HG02973 (cell line): ENCODE results near the gene STRN4.
A peak's percentile ranks its signal among the peaks of the same experiment; 100 is the strongest.

Experiments used
- ATAC-seq: cut with Tn5 transposase; IDR thresholded peaks from one replicate; pipeline ENCODE4 v1.9.1; 2021; ENCODE audit warnings: moderate library complexity; ENCODE audit not compliant: unreplicated experiment

STRN4 gene

DNA sequence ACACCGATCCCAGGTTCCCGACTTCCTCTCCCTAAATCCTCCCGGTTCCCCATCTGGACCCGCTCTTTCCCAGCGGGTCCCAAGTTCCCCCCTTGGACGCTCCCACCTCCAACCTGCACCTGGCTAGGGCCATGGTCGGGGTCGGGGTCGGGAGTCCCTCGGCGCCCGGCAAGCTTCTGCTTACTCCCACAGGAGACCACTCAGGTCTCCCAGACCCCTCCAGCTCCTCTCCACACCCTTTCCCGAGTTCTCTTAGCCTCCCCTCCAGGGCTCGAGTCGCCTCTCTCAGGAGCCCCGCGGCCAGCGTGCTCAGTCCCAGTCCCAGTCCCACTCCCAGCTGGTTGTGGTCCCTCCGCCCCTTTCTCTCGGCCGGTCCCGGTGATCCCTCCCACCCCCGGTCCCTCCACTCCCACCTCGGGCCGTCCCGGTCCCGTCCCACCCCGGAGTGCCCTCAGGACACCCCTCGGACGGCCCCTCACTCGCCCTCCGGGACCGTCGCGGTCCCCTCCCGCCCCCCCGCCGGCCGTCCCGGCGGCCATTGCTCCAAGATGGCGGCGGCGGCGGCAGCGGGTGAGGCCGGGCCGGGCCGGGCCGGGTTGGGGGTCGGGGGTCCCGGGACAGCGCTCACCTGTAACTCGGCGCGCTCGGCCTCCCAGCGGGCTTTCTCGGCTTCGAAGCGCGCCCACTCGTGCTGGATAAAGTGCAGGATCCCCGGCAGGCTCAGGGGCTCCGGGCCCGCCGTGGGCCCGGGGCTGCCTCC is 549 bp downstream of the STRN4 start, which contains the start of gene FKRP:
Gene FKRP (plus strand): TSS at position 537 of the 760 bp plus-strand sequence. CDS start 9,394 bp downstream, outside the sequence.
- peak; percentile 39 for ATAC-seq

DNA sequence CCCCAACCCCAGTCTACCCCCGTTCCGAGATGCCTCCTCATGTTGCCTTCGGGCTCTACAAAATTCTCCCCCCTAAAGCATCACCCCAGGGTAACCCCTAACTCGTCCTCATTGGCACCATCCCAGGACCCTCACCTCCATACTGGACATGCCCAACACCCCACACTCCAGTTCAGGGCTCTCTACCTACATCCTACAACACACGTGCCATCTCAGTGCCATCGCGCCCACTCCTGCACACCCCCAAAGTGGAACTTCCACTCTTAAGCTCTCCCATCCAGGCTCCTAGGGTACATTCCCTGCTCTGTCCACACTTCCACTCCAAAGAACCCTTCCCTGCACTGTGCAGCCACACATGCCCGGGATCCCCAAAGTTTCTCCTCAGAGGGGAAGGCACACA is 1.2 kb downstream of the STRN4 start:
- ATAC-seq: no peak

DNA sequence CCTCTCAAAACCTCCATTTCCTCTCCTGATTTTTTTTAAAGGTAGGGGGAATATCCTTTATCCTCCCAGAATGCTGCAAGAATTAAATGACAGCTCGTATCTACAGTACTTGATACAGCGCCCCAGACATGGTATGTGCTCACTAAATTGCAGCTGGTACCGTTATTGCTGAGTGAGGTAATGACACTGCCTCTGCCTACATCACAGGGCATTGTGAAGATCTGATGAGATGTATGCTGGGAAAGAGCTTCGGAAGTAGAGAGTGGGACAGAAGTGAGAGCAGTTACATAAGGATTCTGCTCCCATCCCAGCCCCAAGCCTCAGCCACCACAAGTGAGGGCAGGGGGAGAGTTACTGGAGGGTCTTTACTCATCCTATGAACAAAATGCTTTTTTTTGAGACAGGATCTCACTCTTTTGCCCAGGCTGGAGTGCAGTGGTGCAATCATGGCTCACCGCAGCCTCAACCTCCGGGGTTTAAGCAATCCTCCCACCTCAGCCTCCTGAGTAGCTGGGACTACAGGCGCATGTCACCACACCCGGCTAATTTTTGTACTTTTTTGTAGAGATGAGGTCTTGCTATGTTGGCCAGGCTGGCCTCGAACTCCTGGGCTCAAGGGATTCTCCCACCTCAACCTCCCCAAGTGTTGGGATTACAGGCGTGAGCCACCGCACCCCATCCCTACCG is 2.1 kb downstream of the STRN4 start:
- no peak for ATAC-seq

DNA sequence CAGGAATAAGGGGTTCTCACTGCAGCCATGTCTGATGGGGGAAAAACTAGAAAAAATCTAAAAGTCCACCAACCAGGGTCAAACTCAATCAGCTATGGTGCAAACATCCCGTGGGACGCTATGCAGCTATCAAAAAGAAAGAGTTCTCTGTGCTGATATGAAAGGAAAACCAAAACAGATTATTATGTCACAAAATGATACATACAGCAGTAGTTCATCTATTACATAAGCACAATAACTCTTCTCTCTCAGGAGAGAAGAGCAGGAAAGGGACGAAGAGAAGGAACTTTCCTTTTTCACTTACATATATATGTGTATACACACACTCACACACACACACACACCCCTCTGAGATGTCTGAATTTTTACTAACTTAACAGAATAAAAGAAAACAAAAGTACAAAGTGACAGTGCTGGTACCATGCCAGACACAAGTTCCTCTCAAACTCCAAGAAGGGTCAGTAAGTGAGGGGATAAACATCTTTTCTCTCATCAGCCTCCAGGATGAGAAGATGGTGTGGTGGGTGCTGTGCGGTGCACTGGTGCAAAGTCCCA is 3.2 kb downstream of the STRN4 start:
- ATAC-seq: no peak

DNA sequence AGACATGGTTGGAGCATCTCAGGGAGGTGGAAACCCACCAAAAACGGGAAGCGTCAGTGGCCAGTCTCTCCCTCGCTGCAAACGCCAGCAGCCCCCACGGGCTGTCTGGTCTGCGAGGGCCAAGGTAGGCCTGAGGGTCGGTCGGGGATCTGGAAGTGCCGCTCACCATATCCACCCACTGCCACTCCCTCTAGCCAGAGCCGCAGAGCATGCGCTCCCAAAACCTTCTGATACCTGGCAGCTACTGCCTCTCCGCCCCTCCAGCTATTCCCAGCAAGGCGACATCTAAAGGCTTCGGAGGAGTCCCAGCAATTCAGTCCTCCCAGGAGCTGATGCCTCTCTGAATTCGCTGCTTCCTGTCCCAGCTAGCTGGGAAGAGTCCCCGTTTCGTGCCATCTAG is 4.8 kb downstream of the STRN4 start:
- ATAC-seq: no peak

DNA sequence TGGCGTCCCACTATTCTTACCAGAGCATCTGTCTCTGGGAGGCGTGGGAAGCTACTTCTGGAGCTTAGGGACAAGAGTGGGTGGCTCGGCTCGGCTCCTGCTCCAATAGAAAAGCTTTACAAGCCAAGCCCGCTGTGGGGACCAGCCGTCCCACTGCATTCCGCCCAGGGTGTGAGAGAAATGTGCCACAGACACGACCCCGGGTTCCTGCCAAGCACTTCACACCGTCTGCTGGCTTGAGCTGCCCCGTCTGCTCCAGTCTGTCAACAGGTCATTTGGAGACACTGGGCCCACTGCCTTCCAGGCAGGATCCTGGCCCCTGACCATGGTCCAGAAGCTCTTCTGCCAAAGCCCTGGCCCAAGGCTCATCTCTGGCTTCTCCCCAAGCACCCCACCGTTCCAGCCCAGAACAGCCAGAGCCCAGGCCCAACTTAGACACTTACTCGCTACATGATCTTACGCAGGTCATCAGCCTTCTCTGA is 6.9 kb downstream of the STRN4 start:
- ATAC-seq: no peak

DNA sequence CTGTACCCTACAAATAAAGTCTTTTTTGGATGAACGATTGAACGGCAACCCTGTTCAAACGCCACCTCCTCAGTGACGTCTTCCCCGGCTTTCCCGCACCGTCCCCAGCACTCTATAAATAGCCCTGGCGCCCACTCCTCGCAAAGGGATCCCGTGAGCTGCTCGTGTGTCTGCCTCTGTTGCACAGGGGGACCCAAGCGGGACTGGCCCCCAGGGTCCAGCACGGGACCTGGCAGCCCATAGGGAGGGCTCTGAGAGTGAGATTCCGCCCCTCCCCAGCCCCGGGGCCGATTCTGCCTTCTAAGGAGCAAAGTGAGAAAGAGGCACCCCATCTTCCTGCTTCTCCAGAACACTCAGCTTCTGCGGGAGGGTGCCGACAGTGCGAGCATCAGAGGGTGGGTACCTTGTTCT is 8.5 kb downstream of the STRN4 start:
- no peak for ATAC-seq

DNA sequence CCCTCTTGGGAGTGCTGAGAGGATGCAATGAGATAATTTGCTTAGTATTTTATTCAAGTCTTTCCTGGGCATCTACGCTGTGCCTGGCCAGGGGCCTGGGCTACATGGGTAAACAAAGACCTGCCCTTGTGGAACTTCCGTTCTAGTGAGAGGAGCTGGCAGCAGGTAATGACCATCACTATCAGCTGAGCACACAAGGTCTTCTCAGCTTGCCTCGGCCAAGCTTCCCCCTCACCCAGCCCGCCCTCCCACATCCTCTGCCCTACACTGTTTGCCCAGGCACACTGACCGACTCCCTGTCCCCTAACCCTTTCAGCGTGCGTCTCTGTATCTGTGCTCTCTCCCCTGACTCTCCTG is 9.0 kb downstream of the STRN4 start:
- ATAC-seq: no peak

DNA sequence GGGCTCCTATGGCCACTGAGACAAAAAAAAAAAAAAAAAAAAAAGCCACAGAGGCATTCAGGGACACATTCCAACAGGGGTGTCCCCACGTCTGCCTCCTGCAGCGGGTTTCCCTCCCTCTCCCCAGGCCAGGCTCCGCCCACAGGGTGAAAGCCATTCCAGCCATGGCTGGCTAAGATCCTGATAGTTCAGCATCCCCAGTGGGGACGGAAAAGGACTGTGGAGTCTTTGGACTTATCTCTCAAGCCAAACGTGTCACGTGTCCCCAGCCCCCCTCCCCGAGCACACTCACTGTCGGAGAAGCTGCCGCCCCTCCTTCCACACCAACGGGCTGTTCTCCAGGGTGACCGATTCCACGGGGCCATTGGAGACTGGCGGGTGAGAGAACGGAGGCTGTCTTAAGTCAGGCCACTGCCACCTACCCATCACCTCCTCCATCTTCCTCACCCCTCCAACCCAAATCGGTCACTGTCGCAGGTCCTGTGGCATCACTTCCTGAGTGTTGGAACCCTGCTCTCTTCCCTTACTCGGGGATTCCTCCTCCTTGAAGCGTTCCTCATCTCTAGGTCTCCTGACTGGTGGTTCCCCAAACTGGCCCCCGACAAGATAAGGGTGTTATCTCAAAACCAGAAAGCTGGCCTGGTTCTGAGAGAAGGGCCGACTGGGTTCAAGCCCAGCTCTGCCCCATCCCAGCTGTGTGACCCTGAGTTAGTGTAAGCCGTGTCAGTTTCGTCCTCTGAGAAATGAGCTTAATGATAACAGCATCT is 9.5 kb downstream of the STRN4 start:
- no peak for ATAC-seq

DNA sequence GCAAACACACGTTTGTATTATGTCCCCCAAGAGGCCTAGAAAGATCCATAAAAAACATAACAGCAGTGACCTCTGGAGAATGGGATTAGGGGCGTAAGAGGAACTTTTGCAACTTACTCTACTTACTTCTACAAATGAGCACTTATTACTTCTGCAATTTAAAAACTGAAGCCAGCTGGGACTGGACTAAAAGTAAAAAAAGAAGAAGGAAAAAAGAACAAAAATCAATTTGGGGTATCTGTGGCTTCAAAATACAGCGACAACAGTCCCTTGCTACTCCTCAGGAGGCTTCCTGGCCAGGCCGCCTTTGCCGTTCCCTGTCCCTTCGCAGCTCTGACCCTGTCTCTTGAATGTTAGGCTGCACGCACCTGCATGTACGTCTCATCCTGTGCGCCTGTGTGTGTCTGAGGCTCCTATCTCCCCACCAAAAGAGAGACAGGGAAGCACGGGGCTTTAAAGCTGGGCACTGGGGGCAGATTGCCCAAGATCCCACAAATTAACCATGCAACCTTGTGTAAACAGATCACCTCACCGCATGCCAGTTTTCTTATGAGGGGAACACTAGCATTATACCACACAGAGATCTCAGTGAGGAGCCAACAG is 12.5 kb downstream of the STRN4 start:
- no peak for ATAC-seq

DNA sequence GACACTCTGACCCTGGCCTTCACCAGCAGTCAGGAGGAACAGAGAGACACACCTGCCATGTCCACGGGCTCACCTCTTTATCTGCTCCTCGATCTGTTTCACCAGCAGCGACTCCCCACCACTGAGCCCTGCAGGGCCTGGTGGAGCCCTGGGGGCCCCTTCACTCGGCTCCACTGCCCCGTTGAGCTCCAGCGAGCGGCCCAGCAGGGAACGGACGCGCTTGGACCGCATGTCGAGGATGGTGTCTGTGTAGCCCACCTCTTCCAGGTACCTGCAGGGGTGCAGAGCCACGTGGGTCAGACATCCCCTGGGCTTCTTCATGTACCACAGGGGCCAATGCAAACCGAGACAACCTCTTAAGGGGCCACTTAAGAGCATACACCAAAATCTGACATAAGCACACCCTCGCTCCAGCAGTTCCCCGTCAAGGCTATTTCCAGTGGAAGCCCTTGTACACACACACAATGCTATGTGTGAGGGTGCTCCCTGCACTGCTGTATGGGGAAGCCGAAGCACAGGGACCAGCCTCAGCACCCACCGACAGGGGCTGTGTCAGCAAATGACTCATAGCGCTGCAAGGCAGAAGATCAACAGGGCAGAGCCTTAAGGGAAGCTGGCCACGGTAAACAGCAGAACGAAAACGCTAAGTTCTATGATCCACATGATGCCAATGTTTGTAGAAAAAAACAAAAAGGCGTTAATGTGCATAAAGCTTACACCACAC is 13.1 kb downstream of the STRN4 start:
- no peak for ATAC-seq

DNA sequence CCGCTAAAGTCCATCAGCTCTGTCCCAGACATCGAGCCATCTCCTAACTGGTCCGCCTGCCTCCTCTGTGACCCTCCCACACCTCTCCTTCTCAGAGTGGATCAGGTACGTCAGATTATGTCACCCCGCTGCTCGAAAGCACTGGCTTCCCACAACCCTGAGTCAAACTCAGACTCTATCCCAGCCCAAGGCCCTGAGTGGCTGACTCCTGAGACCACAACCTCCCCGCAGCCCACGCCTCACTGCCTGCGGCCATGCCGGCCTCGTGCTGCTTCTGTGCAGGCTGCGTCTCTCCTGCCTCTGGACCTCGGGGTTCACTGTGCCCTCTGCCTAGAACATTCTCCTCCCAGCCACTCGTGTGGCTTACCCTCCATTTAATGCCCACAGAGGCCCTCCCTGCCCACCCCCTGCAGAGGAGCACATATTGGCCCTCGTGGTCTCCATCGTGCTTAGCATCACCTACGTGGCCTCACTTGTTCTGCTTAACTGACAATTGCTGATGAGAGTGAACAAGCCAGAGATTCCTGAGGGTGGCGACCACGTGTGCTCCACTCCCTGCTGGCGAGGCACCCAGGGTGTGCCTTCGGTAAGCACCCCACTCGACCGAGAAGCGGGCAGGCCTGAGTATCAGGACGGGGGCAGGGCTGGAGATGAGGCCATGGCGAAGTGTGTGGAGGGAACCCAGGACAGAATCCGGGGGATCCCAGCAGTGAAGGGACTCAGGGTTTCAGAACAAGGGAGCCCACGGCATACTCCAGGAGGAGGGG is 13.9 kb downstream of the STRN4 start:
- ATAC-seq: no peak

DNA sequence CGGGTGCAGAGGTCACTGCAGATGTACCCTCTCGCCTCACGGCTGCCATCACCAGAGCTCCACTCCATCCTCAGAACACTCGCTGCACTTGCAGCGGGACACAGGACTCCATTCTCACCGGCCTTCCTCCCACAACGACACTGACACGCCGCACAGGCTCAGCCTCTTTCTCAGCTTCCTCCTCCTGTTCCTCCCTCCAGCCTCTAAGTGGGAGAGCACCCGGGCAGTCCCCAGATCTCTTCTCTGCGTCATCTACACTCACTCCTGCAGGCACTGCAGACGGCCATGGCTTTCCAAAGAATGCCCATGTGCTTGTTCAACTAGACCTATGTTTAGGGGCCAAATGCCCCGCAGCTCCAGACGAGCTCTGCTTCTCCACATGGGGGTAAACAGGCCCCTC is 14.7 kb downstream of the STRN4 start:
- no peak for ATAC-seq

DNA sequence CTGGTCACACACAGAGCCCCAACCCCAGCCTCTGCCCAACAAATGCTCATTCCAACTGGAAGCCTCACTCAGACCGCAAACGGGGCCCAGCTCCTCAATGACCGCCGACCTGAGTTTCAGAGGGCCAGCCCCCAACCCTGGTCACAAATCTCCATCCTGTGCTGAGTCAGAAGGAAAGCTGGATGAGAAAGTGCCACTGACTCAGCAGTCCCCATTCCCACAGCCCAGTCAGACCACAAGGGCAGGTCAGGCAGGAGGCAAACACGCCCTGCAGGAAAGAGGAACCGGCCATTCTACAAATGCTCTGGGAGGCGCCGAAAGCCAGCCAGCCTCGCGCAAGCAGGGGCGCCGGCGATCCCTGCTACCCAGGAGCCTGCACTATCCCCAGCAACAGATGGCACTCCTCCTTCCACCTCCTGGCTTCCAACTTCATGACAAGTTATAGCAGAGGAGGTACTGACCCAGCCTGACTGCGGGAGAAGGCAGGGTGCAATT is 15.2 kb downstream of the STRN4 start:
- no peak for ATAC-seq

DNA sequence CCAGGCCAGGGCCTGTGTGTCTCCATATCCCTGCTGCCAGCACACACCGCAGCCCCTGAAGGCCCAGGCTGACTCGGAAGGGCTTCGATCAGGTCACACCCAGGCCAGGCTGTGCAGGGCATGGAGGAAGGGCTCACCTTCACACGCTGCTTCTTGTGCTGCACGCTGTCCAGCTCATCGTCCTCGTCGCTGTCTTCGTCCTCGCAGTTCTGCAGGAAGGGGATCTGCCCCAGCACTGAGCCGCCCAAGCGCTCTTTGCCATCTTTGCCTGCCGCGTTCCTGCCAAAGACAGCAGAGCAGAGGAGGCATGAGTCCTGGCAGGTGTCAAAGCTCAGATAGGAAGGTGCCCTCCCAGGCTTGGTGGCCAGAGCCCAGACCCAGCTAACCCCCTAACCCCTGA is 15.7 kb downstream of the STRN4 start:
- ATAC-seq: no peak

DNA sequence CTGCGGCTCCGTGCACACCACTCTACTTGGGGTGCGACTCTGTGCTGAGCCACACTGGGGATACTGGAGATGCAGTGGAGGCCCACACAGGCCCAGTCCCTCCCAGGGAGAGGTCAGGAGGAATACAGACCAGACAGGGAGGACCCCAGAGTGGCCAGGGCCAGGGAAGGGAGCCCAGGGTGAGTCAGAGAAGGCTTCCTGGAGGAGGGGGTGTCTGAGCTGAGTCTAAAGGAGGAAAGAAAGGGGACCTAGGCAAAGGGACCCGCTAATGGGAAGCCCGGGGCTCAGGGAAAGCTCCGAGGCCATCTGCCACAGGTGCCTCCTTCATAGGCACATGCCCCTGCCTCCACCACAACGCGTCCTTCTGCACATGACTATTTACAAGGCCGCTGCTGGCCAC is 16.1 kb downstream of the STRN4 start:
- ATAC-seq: no peak

DNA sequence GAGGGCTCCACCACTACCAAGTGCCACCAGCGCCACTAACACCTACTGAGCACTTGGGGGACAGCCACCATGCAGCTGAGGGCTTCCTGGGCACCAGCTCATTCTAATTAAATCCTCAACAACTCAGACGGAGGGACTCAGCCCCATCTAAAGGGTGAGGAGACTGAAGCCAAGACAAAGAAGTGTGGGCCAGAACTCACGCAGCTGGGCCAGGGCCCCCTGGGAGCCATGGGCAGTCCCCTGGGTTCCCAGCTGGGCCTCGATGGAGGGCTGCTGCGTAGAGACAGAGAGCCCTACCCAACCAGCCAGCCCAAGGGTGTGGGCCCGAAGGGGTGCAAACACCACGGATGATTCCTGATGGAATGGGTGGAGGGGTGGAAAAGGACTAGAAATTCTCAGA is 16.6 kb downstream of the STRN4 start:
- no peak for ATAC-seq

DNA sequence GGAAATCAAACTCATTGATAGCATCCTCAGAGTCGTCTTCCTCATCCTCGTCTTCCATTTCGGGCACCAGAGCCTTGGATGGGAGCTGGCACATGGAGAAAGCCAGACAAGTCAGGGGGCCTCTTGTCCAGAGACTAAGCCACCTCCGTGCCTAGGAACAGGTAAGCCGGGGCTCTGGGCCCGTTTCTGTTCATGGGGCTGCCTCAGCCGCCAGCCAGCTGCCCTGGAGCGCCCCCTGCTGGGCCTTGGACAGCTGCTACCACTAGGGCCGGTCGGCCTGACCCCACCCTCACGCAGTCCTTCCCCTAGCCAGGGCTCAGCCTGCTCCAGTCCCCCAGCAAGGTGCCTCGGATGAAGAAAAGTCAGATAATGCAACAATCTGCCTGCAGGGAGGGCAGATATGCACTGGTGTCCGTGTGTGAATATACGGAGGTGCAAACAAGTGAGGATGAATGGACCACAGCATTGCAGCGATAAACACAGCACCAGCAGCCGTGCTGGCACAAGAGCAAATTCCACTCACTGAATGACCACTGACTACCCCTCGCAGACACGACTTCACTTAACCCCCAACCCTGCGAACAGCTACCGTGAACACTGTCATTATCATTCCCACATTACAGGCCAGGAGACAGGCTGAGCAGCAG is 17.4 kb downstream of the STRN4 start:
- no peak for ATAC-seq

DNA sequence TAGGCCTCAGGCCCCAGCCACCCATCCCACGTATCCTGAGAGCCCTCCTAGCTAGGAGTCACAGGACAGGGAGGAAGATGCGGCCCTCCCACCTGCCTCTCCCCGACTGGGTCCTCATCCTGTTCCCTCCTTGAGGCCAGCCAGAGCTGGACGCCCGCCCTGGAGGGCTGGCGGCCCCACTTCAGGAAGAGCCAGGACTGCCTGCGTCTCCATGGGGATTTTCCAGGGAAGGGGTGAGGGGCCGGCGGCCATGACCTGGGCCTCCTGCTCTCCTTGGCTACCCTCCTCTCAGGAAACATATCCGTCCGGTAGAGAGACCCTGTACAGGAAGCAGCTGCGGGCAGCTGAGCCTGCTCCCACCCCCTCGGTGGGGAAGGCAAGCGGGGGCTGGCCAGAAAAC is 18.0 kb downstream of the STRN4 start:
- no peak for ATAC-seq
